GM18858 (cell line): ENCODE measurements around the gene YJEFN3.

Experiments used
- ATAC-seq: cut with Tn5 transposase; IDR thresholded peaks from one replicate; pipeline ENCODE4 v1.9.1; 2021; ENCODE audit not compliant: unreplicated experiment

Gene YJEFN3

GRCh38 chr19:19537075-19538048, 8.7 kb downstream of the YJEFN3 start:
- no peak for ATAC-seq

DNA sequence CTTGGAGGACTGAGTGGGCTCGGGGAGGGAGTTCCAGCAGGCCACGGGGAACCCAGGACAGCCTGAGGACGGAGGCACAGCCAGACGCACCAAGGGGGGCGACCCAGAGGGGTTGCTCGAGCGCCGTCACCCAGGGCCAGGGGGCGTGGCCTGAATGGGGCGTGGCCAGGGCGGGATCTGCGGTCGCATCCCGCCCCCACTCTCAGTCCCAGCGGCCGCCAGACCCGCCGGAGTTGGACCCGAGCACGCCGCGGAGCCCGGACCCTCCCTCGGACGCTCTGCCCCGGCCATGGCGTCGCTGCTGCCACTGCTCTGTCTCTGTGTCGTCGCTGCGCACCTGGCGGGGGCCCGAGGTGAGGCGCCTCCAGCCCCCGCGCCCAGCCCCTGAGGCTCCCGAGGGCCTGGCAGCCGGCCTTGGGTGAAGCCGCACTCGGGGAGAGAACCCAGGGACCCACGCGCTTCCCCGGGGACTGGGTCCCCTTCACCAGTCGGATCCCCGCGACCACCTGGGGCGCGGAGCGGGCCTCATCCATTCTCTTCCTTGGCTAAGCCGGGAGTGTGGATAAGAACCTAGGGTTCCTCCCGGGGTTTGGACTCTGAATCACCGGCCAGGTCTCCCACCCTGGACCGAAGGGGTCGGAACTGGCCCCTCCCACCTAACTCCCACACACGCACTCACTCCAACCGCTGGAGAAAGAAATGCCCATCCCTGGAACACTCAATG, 9.5 kb downstream of the YJEFN3 start, which contains the start of gene CILP2:
Gene CILP2, plus strand, starts transcription at position 205 of the 724 bp plus-strand sequence. Its CDS starts 85 bp downstream, at position 290.
- ATAC-seq = no peak

DNA sequence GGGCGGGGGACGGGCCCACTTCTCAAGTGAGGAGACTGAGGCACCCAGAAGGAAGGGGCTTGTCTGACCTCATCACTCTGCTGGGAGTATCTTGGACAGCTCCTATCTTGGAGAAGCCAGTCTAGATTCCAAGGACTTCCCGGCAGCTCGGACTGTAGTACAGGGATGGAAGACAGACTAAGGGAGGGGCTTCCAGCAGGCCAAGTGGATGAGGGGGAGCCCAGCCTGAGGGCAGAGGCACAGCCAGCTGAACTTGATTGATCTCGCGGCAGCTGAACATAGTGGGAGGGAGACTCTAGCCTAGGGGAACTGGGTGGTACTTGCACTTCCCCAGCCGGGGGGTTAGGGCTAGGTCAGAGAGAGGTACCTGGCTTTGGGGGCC, 10.1 kb downstream of the YJEFN3 start:
- ATAC-seq = no peak

DNA sequence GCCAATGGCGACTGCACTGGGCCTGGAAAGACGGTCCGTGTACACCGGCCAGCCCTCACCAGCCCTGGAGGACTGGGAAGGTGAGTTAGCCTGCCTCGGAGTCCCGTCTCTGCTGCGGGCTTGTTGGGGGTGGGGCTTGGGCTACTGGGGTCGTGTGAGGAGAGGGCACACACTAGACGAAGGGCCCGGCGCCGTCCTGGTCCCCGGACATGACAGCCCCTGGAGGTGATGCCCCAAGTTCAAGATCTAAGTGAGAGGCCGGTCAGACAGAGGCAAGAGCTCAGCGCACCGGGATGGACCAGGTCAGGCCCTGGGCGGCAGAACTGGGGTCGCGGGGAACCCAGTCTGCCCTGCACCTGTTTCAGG, 11.0 kb downstream of the YJEFN3 start:
- no peak for ATAC-seq

DNA sequence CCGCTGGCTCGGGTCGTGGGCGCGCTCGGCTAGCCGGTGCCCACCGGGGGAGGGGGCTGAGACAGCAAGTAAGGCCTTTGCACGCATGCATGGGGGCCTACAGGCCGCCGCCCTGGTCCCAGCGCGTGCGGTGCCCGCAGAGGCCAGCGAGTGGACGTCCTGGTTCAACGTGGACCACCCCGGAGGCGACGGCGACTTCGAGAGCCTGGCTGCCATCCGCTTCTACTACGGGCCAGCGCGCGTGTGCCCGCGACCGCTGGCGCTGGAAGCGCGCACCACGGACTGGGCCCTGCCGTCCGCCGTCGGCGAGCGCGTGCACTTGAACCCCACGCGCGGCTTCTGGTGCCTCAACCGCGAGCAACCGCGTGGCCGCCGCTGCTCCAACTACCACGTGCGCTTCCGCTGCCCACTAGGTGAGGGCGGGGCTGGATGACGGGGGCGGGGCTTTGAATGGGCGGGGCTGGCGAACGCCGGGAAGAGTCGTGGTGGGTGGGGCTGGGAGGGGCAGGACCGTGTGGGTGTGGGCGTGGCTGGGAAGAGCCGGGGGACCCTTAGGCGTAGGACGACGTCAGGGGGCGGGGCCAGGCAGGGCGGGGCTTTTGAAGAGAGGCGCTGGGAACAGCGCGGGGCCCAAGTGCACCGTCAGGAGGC, 11.5 kb downstream of the YJEFN3 start:
- ATAC-seq = no peak

GRCh38 chr19:19540715-19541515, 12.2 kb downstream of the YJEFN3 start:
- no peak for ATAC-seq

GRCh38 chr19:19541616-19542015, 12.9 kb downstream of the YJEFN3 start:
- no peak for ATAC-seq

GRCh38 chr19:19542507-19542906, 13.8 kb downstream of the YJEFN3 start:
- no peak for ATAC-seq

GRCh38 chr19:19543101-19543500, 14.4 kb downstream of the YJEFN3 start:
- no peak for ATAC-seq

GRCh38 chr19:19543640-19544039, 14.9 kb downstream of the YJEFN3 start:
- no peak for ATAC-seq

GRCh38 chr19:19544257-19544953, 15.7 kb downstream of the YJEFN3 start:
- no peak for ATAC-seq

- no peak for ATAC-seq
Measured at GRCh38 chr19:19544954-19545591, 16.4 kb downstream of the YJEFN3 start.

DNA sequence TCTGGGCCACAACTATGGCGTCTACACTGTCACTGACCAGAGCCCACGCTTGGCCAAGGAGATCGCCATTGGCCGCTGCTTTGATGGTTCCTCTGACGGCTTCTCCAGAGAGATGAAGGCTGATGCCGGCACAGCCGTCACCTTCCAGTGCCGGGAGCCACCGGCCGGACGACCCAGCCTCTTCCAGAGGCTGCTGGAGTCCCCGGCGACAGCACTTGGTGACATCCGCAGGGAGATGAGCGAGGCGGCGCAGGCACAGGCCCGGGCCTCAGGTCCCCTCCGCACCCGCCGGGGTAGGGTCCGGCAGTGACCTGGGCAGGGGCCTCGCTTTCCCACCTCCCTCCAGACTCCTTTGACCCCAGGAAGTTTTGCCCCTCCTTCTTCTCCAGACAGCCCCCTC, 17.0 kb downstream of the YJEFN3 start:
- ATAC-seq = no peak

DNA sequence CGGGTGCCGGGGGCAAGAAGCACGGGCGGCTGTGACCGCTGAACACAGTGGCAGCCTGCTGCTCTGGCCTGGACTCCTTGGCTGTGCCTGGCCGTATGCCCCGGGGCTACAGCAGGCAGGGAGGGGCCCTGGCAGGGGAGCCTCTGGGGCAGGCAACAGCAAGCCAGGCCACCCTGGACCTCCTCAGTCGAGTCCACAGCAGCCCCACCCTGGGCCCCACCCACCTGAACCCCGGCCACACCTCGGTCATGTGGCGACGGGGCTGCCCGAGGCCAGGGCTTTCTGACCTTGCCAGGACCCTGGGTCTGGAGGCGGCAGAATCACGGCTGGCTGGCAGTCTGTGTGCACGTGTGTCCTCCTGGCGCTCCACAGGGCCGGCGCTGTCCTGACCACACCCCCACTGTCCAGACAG, 18.0 kb downstream of the YJEFN3 start:
- no peak for ATAC-seq

DNA sequence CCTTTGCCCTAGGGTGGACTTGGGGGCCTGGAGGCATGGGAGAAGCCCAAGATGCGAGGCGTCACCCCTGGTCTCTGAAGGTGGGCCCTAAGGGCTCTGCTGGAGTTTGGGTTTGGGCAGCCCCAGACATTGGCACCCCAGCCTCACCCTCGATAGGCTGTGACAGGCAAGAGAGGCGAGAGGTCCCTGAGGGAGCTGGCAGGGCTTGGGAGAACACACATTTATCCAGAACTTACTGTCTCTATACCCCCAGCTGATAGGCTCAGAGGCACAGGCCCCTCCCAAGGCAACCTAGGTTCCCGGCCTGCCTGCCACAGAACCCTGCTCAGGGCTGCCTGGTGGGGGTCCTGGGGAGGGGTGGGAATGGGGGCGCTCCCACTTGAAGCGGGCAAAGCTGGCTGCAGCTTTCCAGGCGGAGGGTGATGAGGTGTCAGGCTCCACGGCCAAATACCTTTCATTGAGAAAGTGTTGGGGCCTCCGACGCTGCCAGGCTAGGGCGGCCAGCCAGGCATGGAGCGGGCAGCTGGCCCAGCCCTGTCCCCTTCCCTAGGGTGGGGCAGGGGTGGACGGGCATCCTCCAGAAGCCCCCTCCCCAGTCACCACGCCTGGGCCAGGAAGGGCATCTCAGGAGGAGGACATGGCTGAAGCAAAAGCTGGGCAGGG, 19.1 kb downstream of the YJEFN3 start:
- no peak for ATAC-seq

- no peak for ATAC-seq
Measured at GRCh38 chr19:19548915-19549759, 20.4 kb downstream of the YJEFN3 start.

GRCh38 chr19:19549804-19550464, 21.2 kb downstream of the YJEFN3 start:
- no peak for ATAC-seq

- no peak for ATAC-seq
Measured at GRCh38 chr19:19550485-19550929, 21.8 kb downstream of the YJEFN3 start.
